GM18511 (cell line): ENCODE data around the gene CASP8AP2.
"Not testable (repeated sequence)": the region's sequence is repeated elsewhere in the genome, so short reads cannot be mapped to it uniquely, and the experiment has no call there.

Experiments used
- ATAC-seq: cut with Tn5 transposase; IDR thresholded peaks from one replicate; pipeline ENCODE4 v1.9.1; 2021; ENCODE audit warnings: mild to moderate bottlenecking, moderate library complexity; ENCODE audit not compliant: unreplicated experiment

CASP8AP2 gene

DNA sequence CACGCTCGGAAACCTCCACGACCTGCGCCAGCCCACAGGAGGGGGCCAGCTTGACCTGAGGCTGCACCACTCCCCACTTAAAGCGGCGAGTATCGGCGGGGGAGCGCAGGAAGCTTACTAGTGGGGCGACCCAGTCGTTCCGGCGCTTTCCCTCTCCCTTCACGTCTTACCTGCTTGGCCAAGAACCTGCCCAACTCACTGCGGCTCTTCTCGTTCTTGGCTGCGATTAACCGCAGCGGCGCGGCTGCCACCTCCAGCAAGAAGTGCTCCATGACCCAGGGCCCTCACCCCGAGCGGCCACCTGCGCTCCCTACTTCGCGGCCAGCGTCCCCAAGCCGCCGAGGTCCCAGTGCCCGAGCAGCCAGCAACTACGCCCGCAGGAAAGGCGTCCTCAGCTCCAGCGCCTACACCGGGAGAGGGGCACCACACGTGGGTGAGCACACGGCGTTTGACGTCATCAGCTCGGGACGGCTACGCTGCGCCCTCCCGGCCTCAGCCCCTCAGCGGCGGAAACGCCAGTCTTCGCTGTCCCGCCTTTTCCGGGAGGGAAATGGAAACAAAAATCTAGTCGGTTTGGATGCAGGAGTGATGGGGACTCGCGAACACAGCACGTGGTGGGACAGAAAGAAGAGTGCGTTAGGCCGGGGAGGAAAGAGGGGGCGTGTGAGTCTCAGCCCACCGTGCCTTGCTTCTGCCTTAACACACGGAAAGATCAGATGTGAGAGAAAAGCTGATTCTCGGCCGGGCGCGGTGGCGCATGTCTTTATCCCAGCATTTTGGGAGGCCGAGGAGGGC is 10.1 kb upstream of the CASP8AP2 start, which contains the start of gene MDN1:
MDN1 (minus strand) TSS at position 459 of the 795 bp plus-strand sequence; CDS start at position 272, 187 bp downstream.
- ATAC-seq, result peak; percentile 97

DNA sequence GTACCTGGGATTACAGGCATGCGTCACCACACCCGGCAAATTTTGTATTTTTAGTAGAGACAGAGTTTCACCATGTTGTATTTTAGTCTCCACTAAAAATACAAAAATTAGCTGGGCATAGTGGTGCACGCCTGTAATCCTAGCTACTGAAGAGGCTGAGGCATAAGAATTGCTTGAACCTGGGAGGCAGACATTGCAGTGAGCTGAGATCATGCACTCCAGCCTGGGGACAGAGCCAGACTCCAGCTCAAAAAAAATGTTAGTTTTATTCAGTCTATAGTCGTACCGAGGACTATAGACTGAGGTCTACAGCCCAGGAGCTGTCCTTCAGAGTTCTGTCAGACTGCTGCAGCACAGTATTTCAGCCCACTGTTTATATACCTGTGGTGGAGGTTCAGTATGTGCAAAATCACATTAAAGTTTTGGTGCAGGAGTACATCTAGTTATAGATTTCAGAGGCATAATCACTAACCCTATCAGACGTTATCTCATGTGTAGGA is 3.6 kb upstream of the CASP8AP2 start:
- ATAC-seq, result no peak

DNA sequence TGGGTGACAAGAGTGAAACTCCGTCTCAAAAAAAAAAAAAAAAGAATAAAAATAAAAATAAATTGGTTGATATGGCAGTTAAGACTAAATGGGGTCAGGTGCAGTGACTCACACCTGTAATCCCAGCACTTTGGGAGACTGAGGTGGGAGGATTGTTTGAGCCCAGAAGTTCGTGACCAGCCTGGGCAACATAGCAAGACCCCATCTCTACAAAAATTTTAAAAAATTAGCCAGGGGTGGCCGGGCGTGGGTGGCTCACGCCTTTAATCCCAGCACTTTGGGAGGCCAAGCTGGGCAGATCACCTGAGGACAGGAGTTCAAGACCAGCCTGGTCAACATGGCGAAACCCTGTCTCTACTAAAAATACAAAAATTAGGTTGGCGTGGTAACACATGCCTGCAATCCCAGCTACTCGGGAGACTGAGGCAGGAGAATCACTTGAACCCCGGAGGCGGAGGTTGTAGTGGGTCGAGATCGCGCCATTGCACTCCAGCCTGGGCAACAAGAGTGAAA is 1.1 kb upstream of the CASP8AP2 start:
- ATAC-seq, result not testable (repeated sequence)

DNA sequence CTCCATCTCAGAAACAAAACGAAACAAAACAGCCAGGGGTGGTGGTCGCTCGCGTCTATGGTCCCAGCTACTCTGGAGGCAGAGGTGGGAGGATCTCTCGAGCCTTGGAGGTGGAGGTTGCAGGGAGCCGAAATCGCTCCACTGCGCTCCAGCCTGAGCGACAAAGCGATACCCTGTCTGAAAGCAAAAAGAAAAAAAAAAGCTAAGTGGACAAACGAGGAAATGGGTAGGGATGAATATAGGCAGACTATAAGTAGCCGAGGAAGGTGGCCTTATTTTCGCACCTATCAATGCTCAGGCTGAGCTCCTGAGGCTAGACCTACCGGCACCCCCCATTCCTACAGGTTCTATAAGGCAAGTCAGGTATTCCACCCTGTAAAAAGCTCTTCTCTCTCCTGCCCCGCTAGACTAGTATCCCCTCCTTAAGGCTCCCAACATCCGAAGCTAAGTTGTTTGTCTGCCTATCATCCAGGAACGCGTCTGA is 650 bp upstream of the CASP8AP2 start:
- peak; percentile 45 for ATAC-seq

DNA sequence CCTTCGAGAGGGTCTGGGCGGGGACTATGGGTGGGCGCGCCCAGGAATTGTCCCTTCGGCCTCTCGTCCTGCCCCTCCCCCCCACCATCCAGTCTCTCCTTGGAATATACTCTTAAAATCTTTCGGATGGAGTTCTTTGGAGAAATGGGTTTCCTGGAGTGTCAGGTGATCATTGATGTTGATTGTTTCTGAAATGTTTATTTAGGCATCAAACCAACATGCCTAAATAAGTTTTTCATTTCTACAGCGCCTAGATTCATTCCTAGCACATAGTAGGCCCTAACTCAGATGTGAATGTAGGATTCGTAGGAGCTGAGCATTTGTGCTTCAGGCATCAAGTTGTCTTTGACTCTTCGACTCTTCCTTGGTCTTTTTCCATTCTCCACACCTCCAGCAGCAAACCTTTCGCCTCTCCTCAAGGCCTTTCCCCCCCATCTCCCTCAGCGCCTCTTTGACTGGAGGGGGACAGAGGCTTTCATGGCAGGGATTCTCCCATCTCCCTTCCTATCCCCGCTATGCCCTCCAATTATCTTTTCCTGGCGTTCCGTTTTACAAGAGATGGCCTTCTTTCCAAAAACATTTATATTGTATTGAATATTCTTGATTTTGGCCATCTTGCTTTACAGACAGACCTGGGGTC is 610 bp downstream of the CASP8AP2 start:
- no peak for ATAC-seq

DNA sequence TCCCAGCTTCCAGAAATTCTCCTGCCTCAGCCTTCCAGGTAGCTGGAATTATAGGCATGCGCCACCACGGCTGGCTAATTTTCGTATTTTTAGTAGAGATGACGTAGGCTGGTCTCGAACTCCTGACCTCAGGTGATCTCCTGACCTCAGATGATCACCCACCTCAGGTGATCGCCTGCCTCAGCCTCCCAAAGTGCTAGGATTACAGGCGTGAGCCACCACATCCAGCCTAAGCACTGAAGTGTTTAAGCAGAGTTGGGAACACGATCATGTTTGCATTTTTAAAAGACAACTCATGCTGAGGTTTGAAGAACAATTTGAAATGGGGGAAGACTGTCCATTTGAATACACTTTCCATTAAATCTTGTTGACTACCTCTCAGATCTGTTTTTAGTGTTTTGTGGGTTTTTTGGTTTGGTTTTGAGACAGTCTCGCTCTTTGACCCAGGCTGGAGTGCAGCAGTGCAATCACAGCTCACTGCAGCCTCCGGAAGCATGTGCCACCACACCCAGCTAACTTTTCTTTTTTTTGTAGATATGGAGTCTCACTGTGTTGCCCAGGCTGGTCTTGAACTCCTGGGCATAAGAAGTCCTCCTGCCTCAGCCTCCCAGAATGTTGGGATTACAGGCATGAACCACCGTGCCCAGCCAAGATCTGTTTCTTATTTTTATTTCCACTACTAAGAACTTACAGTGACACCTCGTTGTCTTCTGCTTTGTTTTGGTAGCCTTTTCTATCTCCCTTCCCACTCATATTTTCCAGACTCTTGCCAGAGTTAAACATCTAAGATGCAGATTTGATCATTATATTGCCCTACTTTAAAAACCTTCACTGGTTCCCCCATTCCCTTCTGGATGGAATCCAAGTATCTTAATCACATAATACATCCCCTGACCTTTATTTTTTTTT is 5.5 kb downstream of the CASP8AP2 start:
- peak; percentile 98 for ATAC-seq

DNA sequence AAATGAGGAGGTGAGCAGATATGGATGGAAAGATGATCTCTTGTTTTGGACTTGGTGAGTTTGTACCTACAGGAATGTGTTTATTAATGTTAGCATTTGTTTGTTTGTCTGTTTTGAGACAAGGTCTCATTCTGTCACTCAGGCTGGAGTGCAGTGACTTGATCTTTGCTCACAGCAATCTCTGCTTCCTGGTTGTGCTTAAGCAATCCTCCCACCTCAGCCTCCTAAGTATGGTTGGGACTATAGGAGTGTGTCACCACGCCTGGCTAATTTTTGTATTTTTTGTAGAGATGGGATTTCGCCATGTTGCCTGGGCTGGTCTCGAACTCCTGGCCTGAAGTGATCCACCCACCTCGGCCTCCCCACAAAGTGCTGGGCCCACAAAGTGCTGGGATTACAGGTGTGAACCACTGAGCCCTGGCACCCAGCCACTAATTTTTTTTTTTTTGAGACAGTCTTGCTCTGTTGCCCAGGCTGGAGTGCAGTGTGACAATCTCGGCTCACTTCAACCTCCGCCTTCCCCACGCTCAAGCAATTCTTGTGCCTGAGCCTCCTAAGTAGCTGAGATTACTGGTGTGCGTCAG is 7.1 kb downstream of the CASP8AP2 start:
- ATAC-seq, result no peak

DNA sequence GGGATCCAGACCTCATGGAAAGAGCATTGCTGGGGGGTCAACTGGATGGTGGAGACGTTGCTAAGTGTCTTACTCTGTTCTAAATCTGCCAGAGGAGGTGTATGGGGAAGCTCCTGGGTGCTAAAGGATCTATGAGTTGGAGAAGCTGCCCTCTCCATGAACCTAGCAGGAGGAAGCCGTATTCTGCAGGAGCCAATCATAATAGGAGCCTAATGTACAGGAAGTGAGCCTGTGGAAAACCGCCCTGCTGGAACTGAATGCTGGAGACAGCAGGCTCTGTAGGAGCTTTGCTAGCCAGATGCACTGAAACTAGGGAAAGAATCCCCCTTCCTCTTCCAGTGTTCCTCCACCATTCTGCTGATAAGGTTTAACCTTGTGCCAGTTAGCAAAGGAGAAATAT is 10.9 kb downstream of the CASP8AP2 start:
- no peak for ATAC-seq

DNA sequence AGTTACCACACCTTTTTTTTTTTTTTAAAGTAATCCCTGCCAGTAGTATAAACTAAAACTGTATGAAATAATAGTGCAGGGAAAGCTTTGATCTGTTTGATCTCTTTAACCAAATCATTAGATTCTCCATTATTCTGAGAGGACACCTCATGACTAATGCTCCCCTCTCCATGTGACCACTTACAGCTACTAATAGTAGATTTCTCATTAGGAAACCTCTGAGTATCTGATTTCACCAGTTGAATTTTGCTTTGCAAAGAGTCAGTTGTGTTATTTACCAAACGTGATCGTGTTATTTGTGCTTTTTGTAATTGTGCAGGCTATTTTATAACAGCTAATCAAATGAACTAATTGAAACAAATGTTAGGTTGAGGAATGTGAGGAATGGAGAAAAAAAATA is 12.5 kb downstream of the CASP8AP2 start:
- no peak for ATAC-seq

DNA sequence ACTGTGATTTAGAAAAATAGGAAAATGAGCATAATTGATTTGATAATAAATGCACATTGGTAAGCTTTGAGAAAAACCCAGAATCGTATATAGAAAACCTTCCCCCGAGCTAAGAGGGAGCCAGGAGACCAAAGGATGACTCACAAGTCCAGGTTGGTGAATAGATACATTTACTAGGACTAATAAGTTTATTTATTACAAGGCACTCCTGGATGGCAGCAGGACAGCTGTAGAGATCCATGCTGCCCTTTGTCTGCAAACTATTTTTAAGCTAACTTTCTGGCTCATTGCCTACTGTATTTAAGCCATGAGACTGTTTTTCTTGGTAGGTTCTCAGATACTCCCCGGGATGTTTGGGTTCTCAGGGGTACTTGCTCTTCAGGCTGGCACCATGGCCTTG is 13.4 kb downstream of the CASP8AP2 start:
- ATAC-seq, result no peak

DNA sequence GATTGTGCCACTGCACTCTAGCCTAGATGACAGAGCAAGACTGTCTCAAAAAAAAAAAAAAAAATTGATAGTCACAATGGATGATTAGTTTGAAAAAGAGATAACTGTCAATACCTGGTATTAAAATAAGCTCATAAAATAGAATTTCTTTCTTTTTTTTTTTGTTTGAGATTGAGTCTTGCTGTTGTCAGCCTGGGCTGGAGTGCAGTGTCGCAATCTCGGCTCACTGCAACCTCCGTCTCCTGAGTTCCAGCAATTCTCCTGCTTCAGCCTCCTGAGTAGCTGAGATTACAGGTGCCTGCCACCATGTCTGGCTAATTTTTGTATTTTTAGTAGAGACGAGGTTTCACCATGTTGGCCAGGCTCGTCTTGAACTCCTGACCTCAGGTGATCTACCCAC is 17.8 kb downstream of the CASP8AP2 start:
- not testable (repeated sequence) for ATAC-seq

DNA sequence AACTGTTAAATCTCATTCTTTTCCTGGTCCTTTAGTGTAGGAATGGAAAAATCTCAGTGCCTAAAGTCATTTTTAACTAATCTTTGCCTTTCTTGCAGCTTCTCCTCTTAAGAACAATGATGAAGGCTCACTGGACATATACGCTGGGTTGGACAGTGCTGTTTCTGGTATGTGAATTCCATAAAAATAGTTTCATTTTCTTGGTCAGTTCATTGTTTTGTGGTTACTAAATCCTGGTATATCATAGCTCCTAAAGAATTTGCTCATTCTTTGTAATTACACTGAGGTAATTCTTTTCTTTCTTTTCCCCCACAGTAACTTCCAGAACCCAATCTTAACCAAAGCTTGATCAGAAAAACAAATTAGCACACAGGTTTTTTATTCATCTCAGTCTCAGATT is 23.4 kb downstream of the CASP8AP2 start:
- ATAC-seq, result no peak

DNA sequence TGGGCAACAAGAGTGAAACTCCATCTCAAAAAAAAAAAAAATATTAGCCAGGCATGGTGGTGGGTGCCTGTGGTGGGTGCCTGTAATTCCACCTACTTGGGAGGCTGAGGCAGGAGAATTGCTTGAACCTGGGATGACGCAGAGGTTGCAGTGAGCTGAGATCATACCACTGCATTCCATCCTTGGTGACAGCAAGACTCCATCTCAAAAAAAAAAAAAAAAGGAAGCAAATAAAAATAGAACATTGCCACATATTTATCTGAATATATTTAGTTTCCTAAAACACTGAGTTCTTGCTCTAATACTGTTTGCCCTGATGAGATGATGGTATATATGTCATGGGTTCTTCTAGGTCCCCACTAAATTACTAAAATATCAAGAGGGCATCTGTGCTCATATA is 28.4 kb downstream of the CASP8AP2 start:
- no peak for ATAC-seq

DNA sequence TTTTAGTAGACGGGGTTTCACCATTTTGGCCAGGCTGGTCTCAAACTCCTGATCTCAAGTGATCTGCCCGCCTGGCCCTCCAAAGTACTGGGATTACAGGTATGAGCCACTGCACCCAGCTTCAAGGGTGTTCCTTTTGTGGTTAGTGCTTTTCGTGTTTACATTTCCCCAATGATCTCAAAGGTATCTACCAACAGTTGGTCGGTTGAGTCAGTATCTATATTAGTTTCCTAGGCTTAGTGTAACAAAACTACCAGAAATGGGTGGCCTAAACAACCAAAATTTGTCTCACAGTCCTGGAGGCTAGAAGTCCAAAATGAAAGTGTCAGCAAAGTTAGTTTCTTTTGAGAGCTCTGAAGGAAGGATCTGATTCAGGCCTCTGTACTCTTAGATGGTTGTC is 30.1 kb downstream of the CASP8AP2 start:
- peak; percentile 55 for ATAC-seq

DNA sequence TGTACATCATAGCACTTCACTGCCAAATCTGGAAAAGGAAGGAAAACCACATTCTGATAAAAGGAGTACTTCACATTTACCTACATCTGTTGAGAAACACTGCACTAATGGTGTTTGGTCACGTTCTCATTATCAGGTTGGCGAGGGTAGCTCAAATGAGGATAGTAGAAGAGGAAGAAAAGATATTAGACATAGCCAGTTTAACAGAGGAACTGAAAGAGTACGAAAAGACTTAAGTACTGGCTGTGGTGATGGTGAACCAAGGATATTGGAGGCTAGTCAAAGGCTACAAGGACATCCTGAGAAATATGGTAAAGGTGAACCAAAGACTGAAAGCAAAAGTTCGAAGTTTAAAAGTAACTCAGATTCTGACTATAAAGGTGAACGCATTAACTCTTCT is 32.6 kb downstream of the CASP8AP2 start:
- ATAC-seq, result peak; percentile 81

DNA sequence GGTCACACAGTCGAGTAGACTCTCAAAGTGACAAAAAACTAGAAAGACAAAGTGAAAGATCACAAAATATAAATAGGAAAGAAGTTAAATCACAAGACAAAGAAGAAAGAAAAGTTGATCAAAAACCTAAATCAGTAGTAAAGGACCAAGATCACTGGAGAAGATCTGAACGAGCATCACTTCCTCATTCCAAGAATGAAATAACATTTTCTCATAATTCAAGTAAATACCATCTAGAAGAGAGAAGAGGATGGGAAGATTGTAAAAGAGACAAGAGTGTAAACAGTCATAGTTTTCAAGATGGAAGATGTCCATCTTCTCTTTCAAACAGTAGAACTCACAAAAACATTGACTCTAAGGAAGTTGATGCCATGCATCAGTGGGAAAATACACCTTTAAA is 33.0 kb downstream of the CASP8AP2 start:
- peak; percentile 33 for ATAC-seq

DNA sequence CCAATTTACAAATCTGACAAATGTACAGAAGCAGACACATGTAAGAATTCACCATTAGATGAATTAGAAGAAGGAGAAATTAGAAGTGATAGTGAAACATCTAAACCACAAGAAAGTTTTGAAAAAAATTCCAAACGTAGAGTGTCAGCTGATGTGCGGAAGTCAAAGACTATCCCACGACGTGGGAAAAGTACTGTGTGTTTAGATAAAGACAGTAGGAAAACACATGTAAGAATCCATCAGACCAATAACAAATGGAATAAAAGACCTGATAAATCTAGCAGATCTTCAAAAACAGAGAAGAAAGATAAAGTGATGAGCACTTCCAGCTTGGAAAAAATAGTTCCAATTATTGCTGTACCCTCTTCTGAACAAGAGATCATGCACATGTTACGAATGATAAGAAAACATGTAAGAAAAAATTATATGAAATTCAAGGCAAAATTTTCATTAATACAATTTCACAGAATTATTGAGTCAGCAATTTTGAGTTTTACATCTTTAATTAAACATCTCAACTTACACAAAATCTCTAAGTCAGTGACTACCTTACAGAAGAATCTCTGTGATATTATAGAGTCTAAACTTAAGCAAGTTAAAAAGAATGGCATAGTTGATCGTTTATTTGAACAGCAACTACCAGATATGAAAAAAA is 36.5 kb downstream of the CASP8AP2 start:
- no peak for ATAC-seq

DNA sequence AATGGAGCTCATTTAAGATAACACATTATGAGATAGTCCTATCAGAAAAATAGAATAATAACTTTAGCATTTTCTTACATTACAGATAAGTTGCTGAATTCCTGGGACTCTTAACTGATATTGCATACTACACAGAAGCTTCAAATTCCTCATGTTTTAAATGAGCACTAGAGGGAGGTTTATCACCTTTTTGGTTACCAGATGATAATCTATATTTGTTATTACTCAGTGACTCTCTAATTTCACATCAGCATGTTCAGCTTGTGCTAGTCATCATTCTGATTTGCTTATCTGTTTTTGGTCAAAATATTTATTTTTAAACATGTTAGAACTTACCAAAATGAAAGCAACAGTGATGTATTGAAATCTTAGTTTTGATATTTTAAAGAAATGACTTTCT is 44.0 kb downstream of the CASP8AP2 start:
- ATAC-seq, result no peak

DNA sequence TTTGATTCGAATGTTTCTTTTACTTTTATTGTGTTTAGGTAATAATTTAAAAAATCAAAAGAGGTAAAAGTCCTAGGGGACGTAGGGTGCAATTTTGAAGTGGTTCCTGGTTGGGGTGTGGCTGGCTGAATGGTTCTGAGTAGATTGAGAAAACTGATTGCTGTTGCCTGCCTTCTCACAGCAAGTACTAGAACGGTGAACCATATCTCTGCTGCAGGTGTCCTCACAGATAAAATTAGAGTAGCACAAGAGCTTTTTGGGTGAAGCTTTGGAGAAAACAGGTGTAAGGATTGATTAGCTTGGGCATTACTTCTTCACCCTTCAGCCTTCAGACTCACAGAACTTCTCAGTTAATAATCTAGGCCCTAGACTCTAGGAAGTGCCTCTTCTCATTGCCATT is 44.8 kb downstream of the CASP8AP2 start:
- ATAC-seq, result no peak
